22Rv1 (cell line): ENCODE measurements around the gene ACOT7.

ENCODE experiments used
- ZFX ChIP-seq: fragments of 450-650 bp; IDR thresholded peaks from 2 replicates; pipeline ENCODE4 v1.6.1; 2017; ENCODE audit warnings: antibody characterized with exemption, borderline replicate concordance
- TF ChIP-seq, protein P1 (sequence below): fragments of 450-650 bp; IDR thresholded peaks from 2 replicates; pipeline ENCODE4 v1.5.1; 2017; ENCODE audit warnings: mild to moderate bottlenecking

DNA sequence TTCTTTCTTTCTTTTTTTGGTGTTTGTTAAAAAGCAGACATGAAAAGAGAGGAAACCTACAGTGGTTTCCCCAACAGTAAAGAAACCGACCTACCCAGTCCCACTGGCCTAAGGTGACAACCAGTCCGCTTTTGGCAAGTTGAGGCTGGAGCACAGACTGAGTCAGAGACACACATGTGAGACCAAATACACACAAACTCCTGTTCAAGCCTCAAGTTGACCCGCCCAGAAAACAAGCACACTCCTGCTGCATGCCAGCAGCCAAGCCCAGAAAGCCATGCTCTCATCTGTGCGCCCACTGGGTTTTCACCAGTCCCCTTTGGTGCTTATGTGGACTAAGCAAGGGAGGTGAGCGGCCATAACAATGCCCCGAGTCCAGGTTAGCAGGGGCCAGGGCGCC is 68.1 kb downstream of the ACOT7 start:
- TF ChIP-seq, protein P1, sequence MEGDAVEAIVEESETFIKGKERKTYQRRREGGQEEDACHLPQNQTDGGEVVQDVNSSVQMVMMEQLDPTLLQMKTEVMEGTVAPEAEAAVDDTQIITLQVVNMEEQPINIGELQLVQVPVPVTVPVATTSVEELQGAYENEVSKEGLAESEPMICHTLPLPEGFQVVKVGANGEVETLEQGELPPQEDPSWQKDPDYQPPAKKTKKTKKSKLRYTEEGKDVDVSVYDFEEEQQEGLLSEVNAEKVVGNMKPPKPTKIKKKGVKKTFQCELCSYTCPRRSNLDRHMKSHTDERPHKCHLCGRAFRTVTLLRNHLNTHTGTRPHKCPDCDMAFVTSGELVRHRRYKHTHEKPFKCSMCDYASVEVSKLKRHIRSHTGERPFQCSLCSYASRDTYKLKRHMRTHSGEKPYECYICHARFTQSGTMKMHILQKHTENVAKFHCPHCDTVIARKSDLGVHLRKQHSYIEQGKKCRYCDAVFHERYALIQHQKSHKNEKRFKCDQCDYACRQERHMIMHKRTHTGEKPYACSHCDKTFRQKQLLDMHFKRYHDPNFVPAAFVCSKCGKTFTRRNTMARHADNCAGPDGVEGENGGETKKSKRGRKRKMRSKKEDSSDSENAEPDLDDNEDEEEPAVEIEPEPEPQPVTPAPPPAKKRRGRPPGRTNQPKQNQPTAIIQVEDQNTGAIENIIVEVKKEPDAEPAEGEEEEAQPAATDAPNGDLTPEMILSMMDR = no peak
- no peak for TF ChIP-seq ZFX
